Measurements from ENCODE around the gene ARL8A. TPM values are rescaled to one million over a fixed set of nuclear protein-coding genes. Genes with fewer than 3 reads are reported as not detected.

The ARL8A gene
- total RNA-seq, 2 donors from 2014 or later, result 30.3 to 57.0 TPM

DNA sequence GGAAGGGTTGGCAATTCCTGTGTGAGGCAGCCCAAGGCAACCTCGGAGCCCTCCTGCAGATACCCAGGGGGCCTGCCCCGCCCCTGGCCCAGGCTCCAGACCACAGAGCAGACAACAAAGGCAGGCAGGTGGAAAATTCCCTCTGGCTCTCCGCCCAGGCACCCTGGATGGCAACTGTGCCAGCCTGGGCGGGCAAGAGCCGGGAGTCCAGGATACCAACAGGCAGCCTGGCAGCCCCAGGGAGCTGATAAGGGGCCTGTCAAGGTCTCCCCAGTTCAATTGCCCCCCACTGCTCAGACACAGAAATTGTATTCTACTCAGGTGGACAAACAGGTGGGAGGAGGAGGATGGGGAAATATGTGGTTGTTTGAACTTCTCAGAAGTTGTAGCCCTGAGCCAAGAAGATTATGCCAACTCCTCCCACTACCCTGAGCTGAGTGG, 37.2 kb downstream of the ARL8A start:
- Histone ChIP-seq H3K4me1 (peaks cover 13% of the 10 kb centered on the region), H3K27ac (peak overlapping the region; percentile 97), H3K36me3 (no peaks in the 10 kb centered on the region), H3K4me3 (no peak overlapping the region), H3K27me3 (no peaks in the 10 kb centered on the region), H3K9ac (ENCODE audit: low read depth in 2 of 2, low read length in 2 of 2) (peak overlapping the region; percentile 82 to 98), H3K9me3 (no peaks in the 10 kb centered on the region)
- DNase-seq, result peak; percentile 89
- TF ChIP-seq, protein P1, sequence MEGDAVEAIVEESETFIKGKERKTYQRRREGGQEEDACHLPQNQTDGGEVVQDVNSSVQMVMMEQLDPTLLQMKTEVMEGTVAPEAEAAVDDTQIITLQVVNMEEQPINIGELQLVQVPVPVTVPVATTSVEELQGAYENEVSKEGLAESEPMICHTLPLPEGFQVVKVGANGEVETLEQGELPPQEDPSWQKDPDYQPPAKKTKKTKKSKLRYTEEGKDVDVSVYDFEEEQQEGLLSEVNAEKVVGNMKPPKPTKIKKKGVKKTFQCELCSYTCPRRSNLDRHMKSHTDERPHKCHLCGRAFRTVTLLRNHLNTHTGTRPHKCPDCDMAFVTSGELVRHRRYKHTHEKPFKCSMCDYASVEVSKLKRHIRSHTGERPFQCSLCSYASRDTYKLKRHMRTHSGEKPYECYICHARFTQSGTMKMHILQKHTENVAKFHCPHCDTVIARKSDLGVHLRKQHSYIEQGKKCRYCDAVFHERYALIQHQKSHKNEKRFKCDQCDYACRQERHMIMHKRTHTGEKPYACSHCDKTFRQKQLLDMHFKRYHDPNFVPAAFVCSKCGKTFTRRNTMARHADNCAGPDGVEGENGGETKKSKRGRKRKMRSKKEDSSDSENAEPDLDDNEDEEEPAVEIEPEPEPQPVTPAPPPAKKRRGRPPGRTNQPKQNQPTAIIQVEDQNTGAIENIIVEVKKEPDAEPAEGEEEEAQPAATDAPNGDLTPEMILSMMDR (IDR thresholded peaks at IDR 0.05), result no peak
- intact Hi-C loops (cut with DNase I), result loop anchor here (5.0 kb wide), 1 partner anchor 95 kb away; the partner anchor contains the start of gene ELF3

DNA sequence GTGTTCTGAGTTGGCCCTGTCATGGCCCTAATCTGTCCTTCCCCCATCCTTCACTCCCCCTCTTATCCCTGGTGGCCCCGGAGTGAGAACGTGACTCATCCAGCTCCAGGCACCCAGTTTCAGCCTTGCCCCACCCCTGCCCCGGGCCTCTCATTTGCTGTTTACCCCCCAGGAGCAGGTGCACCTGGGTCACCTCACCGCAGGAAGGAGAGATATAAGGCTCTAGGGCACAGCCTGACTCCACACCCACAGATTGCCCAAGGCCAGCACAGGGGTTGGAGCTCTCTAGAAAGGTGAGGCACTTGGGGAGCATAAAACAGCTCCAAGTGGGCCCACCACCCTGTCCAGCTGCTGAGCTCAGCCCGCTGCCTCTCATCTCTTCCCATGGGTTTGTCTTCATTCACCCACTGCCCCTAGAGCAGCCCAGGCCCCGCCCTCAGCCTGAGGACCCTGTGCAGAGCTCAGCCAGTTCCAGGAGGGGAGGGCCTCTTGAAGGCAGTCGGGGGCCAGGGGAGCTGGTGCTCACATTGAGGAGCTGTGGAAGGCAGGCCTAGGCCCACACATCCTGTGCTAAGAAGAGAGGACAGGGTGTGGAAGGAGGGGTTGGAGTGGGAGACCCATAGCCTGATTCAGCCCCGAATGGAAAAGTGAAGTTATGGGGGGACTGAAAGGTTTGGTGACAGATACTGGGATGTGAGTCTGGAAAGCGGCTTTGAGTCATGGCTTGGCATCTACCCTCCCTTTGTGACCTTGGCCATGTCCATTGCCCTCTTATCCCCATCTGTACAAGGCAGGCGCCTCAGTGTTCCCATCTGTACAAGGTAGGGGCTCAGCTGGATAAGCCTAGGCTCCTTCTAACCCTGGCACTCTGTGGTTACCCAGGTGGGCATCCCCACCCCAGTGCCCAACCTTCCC, 37.9 kb downstream of the ARL8A start:
- DNase-seq, result peak; percentile 94
- intact Hi-C loops (cut with DNase I), result loop anchor here (5.0 kb wide), 1 partner anchor 94 kb away; the partner anchor contains the start of gene ELF3
- TF ChIP-seq, protein P1 (IDR thresholded peaks at IDR 0.05), result no peak
- H3K9ac ChIP-seq (ENCODE audit: low read depth in 2 of 2, low read length in 2 of 2), result peak overlapping the region; percentile 82 to 98
- H3K27ac ChIP-seq, result peak overlapping the region; percentile 97
- no peaks in the 10 kb centered on the region for H3K27me3 ChIP-seq
- no peaks in the 10 kb centered on the region for H3K9me3 ChIP-seq
- H3K4me1 ChIP-seq, result peaks cover 13% of the 10 kb centered on the region
- H3K4me3 ChIP-seq, result no peak overlapping the region
- no peaks in the 10 kb centered on the region for H3K36me3 ChIP-seq

DNA sequence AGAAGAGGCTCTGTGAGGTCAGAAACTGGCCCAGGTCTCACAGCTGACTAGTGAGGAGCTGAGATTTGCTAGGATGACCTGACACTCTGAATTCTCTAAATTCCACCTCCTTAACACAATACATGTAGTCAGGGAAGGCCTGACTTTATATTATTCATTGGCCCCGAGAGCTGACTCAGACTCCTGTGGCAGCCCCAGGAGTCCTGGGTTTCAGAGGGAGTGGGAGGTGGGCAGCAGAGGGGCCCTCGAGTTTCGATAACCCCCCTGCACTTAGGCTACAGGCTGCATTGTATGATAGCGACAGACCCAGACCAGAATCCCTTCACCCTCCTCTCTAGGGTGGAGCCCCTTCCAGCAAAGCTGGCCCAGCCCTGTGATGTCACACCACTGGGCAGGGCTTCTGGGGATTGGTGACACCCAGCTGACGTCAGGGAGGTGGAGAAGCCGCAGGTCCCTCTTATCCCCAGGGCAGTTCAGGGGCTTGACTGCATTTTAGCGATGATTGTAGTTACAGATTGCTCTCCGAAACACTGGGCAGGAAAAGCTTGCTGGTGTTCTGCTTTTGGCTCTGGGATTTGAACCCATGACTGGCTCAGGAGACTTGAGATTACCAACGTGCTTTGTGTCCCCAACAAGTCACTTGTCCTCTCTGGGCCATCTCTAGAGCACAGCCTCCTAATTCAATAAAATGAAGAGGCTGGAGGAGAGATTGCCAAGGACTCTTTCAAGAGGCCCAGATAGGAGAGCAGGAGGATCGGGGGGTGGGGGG, 38.8 kb downstream of the ARL8A start:
- peak overlapping the region; percentile 62 to 98 for H3K9ac ChIP-seq (ENCODE audit: low read depth in 2 of 2, low read length in 2 of 2)
- H3K4me1 ChIP-seq, result peaks cover 13% of the 10 kb centered on the region
- TF ChIP-seq, protein P1 (IDR thresholded peaks at IDR 0.05), result no peak

GRCh38 chr1:202104073-202104472, 40.5 kb downstream of the ARL8A start:
- TF ChIP-seq, protein P1 (IDR thresholded peaks at IDR 0.05), result no peak
- H3K27me3 ChIP-seq, result no peaks in the 10 kb centered on the region
- DNase-seq, result peak; percentile 73
- no peak overlapping the region for H3K4me3 ChIP-seq
- H3K9ac ChIP-seq (ENCODE audit: low read depth in 2 of 2, low read length in 2 of 2), result peak overlapping the region in 1 of 2 donors; percentile 27
- no peaks in the 10 kb centered on the region for H3K9me3 ChIP-seq
- intact Hi-C loops (cut with DNase I), result no loop called here
- H3K4me1 ChIP-seq, result peaks cover 6% of the 10 kb centered on the region
- H3K36me3 ChIP-seq, result no peaks in the 10 kb centered on the region
- peak overlapping the region; percentile 97 for H3K27ac ChIP-seq

More for the DNA sequence above, 38.8 kb downstream of the ARL8A start:
- DNase-seq, result peak; percentile 95
- Histone ChIP-seq H3K27me3 (no peaks in the 10 kb centered on the region), H3K9me3 (no peaks in the 10 kb centered on the region), H3K27ac (peak overlapping the region; percentile 97), H3K36me3 (no peaks in the 10 kb centered on the region), H3K4me3 (peak overlapping the region; percentile 1)
- intact Hi-C loops (cut with DNase I), result loop anchor here (5.0 kb wide), 1 partner anchor 93 kb away; the partner anchor contains the start of gene ELF3

- Histone ChIP-seq H3K36me3 (no peaks in the 10 kb centered on the region), H3K9me3 (no peaks in the 10 kb centered on the region), H3K27ac (no peak overlapping the region), H3K4me1 (no peaks in the 10 kb centered on the region), H3K27me3 (no peaks in the 10 kb centered on the region), H3K4me3 (no peak overlapping the region), H3K9ac (ENCODE audit: low read depth in 2 of 2, low read length in 2 of 2) (peak overlapping the region in 1 of 2 donors; percentile 51)
- intact Hi-C loops (cut with DNase I), result no loop called here
- peak; percentile 69 for DNase-seq
- TF ChIP-seq, protein P1 (IDR thresholded peaks at IDR 0.05), result no peak
Observed at GRCh38 chr1:202101184-202101583, 43.4 kb downstream of the ARL8A start.
